SKM-1 treated with dmso at 0.1 percent for 144 hours (cell line): ENCODE data around the gene SCUBE1.
"Not testable (repeated sequence)": the region's sequence is repeated elsewhere in the genome, so short reads cannot be mapped to it uniquely, and the experiment has no call there.

Source experiments
- DNase-seq: peaks from one replicate; lab custom pipeline; 2025; ENCODE audit not compliant: unreplicated experiment; lab: John Stamatoyannopoulos, UW

SCUBE1 gene

DNA sequence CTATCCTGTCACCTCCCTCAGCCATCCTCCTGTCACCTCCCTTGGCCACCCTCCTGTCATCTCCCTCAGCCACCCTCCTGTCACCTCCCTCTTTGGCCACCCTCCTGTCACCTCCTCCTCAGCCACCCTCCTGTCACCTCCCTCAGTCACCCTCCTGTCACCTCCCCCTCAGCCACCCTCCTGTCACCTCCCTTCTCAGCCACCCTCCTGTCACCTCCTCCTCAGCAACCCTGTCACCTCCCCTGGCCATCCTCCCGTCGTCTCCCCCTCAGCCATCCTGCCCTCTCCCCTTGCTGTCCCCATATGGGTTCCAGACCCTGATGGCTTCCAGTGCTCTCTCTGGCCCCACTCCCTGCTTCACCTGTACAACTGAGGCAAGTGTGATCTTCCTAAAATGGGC lies 61.8 kb downstream of the SCUBE1 start:
- DNase-seq = no peak

DNA sequence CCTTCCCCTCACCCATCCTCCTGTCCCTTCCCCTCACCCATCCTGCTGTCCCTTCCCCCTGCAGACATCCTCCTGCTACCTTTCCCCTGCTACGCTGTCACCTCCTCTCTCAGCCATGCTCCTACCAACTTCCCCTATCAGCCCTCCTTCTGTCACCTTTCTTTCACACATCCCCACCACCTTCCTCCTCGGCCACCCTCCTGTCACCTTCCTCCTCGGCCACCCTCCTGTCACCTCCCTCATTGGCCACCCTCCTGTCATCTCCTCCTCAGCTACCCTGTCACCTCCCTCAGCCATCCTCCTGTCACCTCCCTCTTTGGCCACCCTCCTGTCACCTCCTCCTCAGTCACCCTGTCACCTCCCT lies 62.7 kb downstream of the SCUBE1 start:
- not testable (repeated sequence) for DNase-seq

GRCh38 chr22:43279867-43280522 lies 63.2 kb downstream of the SCUBE1 start:
- no peak for DNase-seq

DNA sequence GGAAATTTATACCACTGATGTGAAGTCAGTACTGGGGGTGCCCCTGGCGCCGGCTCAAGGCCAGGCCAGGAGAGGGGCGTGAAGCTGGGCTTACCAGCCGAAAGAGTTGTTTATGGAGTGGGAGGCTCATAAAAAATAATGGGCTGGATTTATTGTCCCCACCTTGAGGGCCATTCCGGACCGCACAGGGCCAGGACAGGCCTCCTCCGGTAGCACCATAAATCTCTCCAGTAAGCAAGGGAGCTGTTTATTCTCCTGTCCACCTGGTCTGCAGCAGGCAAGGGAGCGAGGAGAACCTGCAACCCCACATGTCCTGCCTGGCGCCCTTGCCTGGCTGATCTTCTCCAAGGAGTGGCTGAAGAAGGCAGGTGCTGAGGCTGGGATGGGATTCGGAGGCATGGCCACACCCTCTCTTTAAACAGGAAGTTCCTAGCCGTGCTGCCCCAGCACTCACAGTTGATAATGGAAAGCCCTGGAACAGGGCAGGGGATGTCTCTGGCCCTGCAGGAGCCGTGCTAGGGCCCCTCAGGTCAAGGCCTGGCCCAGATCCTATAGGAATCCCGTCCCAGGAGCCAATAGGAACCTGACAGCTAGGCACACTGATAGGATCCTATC lies 65.1 kb downstream of the SCUBE1 start:
- no peak for DNase-seq

- no peak for DNase-seq
Observed at GRCh38 chr22:43277091-43277490, 66.1 kb downstream of the SCUBE1 start.

DNA sequence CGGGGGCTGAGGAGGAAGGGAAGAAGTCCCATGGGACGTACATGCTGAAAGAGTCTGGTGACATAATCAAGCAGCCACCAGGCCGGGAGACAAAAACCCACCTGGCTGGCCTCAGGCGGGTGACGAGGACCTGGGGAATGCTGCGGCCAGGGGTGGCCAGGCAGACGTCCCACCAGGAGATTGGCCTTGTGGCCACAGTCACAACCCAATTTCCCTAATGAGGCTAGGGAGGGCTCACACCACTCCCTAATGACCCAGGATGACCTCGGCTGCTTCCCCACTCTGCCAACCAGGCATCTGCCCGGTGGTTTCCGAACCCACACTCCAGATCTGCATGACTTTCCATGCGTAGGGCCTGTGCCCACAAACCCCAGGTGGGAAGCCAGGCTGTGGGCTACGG lies 66.9 kb downstream of the SCUBE1 start:
- no peak for DNase-seq

- peak; percentile 37 for DNase-seq
Observed at GRCh38 chr22:43275545-43276317, 67.4 kb downstream of the SCUBE1 start.

DNA sequence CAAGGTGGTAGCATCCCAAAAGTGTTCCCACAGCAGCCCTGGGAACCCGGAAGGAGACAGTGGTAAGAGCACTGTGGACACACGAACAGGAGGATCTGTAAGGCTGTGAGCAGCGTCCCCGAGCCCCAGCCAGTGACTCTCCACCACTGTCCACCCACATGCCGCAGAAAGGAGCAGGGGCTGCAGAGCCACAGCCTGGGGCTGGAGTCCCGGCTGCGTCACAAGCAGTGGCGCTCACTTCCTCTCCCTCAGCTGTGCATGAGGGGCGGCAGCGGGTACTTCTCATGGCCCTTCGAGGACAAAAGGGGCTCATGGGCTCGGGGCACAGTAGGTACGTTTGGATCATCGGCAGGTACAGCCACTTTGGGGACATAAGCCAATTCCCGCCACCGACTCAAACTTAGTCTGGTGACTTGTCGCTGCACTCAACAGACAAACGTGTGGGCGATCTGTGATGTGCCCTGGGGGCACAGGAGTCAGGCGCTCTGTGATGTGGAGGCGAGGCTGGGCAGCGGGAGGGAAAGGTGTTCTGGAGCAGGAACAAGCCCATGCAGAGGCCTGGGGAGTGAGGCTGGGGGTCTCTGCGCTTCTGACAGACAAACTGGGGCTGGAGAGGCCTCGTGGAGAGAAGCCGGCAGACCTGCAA lies 68.5 kb downstream of the SCUBE1 start:
- no peak for DNase-seq

GRCh38 chr22:43273902-43274484 lies 69.2 kb downstream of the SCUBE1 start:
- DNase-seq = peak; percentile 58

DNA sequence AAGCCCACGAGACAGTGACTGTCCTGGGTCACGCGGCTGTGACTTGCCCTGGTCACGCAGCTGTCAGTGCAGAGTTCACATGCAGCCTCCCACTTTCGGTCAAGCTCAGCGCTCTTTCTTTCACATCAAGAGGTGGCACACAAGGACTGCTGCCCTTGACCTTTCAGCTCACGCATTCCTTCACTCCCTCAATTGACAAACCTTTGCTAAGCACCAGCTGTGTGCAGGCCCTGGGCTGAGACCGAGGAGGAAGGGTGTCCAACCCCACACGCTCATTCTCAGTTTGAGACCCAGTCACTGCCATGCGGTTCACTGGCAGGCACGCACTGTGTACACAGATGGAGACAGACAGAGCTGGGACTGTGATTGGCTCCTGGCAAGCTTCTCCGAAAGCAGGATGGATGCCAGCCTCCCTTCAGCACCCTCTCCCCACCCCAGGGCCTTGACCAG lies 70.3 kb downstream of the SCUBE1 start:
- DNase-seq = no peak

GRCh38 chr22:43272301-43272700 lies 70.9 kb downstream of the SCUBE1 start:
- no peak for DNase-seq

DNA sequence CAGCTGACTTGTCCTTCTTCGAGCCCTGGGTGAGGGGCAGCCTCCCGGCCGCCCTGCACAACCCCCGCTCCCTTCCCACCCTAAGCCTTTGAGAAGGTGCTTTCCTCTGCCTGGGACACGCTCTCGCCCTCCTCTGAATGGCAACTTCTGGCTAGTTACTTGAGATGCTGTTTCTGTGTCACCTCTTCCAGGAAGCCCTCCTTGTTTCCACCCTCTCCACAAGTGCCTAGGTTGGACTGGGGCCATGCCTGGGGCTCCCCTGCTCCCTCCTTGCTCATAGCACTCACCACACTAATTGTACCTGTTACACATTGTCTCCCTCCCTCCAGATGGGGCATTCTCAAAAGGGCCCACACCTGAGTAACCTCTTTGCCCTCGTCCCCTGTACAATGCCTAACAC lies 72.2 kb downstream of the SCUBE1 start:
- DNase-seq = no peak

DNA sequence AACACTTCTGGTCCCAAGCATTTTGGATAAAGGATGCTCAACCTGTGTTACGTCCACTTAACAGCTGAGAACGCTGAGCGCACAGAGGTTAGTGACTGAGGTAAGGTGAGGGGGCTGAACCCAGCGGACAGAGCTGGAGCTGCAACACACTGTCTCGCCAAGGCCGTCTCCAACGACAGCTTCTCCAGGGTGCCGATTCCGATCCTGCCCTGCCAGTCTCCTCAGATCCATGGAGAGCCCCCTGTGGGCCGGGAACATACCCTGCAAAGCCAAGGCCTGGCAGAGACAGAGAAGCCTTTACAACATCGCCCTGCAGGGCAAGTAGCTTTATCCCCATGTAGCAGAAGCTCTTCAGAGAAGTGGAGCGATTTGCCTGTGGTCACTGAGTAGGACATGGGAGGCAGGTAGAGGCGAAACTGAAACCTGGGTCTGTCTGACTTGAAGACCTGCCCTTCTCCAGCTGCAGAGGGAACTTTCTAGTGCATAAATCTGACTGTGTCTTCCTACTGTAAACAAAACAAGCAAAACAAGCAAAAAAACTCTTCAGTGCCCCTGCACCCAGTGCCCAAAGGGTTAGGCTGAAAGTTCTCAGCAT lies 72.8 kb downstream of the SCUBE1 start:
- DNase-seq = no peak

DNA sequence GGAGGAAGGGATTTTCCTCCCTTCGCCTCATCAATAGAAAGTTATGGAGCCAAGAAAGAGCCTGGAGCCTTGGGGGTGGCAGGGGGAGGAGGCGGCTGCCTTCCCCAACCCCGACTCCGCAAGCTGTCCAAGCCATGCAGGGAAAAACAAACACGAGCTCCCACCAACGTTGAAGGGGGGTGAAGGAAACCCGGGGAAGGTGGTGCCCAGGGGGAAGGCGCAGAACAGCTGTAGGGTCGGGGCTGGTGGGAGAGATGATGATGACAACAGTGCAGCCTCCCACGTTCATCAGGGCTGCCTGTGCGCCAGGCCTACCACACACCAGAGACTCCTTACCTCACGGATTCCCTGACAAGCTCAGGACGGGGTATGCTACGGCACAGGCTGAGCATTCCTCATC lies 73.5 kb downstream of the SCUBE1 start:
- DNase-seq = no peak

DNA sequence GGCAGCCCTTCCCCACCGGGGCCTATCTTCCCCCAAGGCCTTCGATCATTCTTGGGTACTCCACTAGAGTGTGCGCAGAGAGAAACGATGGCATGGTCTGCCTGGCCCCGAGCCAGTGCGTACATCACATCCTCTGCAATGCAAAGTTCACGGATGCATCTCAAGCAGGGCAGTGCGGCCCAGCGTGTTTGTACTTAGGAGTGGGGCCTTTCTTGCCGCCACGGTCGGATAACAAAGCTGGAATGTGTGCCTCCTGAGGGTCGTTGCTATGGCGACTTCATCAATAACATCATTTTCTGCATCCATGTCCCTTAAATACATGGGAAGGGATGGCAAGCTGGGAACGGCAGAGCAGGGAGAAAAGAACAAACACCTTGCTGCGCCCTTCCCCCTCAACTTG lies 73.9 kb downstream of the SCUBE1 start:
- no peak for DNase-seq

DNA sequence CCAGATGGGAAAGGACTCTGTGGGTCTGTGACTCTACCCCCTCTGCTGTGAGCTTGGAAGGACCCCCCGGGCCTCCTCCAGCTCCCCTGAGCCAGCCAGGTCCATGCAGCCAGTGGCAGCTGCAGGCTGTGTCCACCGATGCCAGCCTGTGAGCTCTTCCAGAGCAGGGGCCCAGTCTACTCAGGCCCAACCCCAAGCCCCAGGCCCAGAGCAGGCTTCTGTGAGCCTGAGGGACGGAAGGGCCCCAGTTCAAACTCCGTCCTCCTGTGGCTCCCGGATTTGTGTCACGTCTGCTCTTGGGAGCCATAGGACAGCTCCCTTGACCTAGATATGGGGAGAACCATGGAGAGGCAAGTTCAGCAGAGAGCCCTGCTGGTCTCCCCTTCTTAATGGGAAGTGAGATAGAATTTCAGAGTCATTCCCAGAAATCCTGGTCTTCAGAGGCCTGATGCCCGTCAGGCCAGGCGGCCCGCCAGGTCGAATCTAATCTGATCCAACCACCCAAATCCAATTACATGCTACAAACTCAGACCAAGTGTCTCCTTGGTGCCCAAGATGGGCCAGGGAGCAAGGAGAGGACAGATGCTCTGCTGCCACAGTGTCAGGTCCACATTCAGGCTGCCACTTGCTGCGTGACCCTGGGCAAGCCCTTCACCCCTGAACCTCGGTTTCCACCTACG lies 75.1 kb downstream of the SCUBE1 start:
- no peak for DNase-seq

DNA sequence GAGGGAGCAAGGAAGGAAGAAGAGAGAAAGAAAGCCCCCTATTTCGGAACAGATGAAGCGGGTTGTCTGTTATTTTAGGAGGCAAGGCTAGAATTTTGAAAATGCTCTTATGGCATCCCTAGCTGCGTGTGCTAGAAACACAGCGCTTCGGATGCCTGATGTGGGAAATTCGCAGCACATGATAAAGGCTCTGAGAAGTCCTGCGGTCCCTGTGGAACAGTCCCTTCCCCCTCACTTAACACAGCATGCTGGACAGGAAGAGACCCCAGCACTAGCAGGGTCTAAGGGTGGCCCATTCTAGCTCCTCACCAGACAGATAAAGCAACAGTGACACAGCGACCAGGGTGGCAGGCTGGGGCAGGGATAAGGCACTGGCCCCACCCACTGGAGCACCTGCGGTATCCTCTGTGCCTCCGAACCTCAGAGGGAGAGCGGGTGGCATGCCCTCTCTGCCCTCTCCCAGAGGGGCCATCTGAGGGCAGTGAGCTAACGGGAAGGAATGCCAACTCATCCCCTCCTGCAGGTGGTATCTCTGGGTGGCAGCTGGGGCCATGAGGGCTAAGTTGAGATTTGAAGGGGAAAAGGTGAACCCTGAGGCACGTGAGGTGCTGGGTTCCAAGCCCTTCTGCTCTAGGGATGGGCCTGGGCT lies 75.7 kb downstream of the SCUBE1 start:
- no peak for DNase-seq

- no peak for DNase-seq
Observed at GRCh38 chr22:43266076-43266475, 77.1 kb downstream of the SCUBE1 start.

- DNase-seq = peak; percentile 83
Observed at GRCh38 chr22:43263645-43264514, 79.3 kb downstream of the SCUBE1 start.
